Ishikawa (cell line): ENCODE measurements around the gene RNF187.

Experiments
- CEBPB ChIP-seq: IDR thresholded peaks from 2 replicates; pipeline ENCODE4 v1.6.1; 2012
- CREB1 ChIP-seq: IDR thresholded peaks from 2 replicates; pipeline ENCODE4 v1.6.1; 2012; ENCODE audit warnings: low read depth
- EGR1 ChIP-seq: IDR thresholded peaks from 2 replicates; pipeline ENCODE4 v1.6.1; 2012
- EP300 ChIP-seq: IDR thresholded peaks from 2 replicates; pipeline ENCODE4 v1.6.1; 2012; ENCODE audit warnings: borderline replicate concordance
- FOXM1 ChIP-seq: IDR thresholded peaks from 2 replicates; pipeline ENCODE4 v1.6.1; 2012; ENCODE audit warnings: low read depth, borderline replicate concordance
- MAX ChIP-seq: IDR thresholded peaks from 2 replicates; pipeline ENCODE4 v1.6.1; 2012
- REST ChIP-seq: IDR thresholded peaks from 2 replicates; pipeline ENCODE4 v1.6.1; 2012; ENCODE audit warnings: low read depth, mild to moderate bottlenecking
- TAF1 ChIP-seq: IDR thresholded peaks from 2 replicates; pipeline ENCODE4 v1.6.1; 2012; ENCODE audit warnings: low read depth, mild to moderate bottlenecking
- TEAD4 ChIP-seq: IDR thresholded peaks from 2 replicates; pipeline ENCODE4 v1.6.1; 2012
- YY1 ChIP-seq: IDR thresholded peaks from 2 replicates; pipeline ENCODE4 v1.6.1; 2012; ENCODE audit warnings: low read depth

DNA sequence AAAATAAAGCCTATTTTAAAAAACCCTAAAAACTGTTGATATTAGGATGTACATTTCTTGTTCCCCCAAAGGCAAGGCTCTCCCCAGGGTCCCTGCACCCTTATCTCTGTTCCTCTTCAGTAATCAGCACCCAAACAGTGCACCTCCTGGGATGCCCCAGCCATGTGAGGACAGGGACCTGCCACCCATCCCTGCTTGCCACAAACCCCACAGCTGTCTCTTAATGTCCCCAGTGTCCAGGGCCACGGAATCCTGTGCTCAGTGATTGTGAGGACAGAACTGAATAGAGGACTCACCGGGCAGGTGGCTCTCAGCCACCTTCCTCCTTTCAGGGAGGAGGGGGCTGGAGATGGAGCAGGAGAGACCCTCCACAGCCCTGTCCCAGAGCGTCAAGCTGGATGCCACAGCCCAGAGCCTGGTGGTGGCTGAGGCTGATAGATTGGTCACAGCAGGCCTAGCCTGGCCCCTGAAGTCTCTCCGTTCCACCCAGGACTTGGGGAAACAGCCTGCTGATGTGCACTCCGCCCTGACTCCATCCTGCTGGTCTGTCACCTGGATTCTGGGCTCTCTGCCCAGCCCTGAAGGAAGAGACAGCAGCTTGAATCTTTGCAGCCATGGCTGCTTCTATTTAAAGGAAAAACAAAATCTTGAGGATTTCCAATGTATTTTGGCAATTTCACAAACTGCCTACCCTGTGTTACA, 23.1 kb downstream of the RNF187 start:
- TF ChIP-seq TEAD4 (no peak), FOXM1 (no peak), YY1 (no peak), EP300 (no peak), CREB1 (no peak), TAF1 (no peak), MAX (no peak), REST (no peak), CEBPB (no peak), EGR1 (no peak)
